GM18870 (cell line): ENCODE results near the gene HDAC4.

Source experiments
- ATAC-seq: cut with Tn5 transposase; IDR thresholded peaks from one replicate; pipeline ENCODE4 v1.9.1; 2021; ENCODE audit warnings: moderate library complexity; ENCODE audit not compliant: unreplicated experiment

Gene HDAC4

DNA sequence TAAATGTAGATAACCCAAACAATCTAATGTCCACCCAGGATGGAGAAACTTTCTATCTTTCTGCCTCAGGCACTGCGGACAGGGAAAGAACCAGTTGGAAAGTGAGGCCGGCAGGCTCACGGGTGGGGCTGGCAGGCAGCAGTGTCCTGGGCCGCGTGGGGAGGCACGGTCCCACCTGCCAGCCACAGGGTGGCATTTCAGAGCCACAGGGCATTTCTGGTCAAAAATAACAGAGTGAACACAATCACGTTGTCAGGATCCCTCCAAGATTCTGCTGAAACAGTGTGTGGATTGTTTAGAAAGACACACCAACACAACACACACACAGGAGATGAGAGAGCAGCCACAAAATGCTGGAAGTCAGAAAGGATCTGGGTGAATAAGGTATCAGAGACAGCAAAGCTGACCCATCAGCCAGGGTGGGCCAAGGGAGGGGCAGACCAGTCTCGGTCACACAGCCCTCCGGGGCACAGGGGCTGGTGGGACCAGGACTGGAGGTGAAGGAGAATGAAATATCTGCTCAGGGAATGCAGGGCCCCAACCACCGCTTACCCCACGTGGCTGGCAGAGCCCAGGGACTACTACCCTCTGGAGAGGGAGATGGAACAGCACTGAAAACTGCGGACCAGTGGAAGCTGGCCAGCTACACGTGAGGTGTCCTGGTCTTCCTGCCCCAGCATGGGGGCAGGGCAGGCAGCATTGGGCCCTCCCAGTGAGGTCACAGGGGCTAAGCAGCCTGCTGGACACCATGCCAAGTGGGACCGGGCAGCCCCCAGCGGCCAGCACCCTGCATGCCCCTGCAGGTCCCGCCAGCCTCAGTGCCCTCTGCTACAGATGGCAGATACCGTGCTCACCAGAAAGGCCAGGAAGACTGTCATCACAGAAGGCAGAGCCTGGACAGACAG lies 173.9 kb downstream of the HDAC4 start:
- ATAC-seq: no peak

GRCh38 chr2:239225871-239226561 lies 174.8 kb downstream of the HDAC4 start:
- ATAC-seq: no peak

DNA sequence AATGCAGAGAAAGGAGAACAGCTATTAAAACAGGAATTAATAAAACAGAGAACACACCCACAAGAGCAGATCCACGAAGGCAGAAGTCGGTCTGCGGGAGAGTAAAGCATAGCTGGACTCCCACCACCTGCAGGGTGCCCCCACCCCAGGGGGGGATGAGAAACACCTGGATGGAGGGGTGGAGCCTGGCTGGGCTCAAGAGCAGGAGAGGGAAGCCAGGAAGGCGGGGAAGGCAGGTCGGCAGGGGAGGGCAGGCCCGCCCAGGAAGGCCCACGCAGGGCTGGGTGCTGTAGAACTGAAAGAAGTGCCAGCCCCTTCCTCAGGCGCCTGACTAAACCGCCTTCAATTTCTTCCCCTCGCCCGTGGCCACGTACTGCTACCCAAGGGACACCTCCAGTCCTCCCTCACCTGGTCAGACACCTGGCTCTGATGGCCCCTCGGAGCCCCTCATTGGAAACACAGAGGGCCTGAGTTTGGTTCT lies 175.4 kb downstream of the HDAC4 start:
- no peak for ATAC-seq

DNA sequence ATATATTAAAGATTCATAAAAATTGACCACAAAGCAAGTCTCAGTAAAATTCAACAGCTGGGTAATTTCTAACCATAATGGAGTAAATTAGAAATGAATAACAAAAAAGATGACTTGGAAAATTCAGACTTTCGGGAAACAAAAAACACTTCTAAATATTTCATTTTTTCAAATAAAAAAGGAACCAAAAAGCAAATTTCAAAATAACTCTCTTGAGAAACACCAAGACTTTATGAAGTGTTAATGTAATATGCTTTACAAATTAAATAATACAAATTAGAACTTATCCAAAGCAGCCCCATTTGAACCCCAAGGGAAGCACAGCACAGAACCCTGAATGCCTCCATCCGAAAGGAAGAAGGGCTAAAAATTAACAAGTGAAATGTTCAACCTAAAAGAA lies 175.9 kb downstream of the HDAC4 start:
- no peak for ATAC-seq

- ATAC-seq: no peak
Measured at GRCh38 chr2:239224199-239224570, 176.6 kb downstream of the HDAC4 start.

DNA sequence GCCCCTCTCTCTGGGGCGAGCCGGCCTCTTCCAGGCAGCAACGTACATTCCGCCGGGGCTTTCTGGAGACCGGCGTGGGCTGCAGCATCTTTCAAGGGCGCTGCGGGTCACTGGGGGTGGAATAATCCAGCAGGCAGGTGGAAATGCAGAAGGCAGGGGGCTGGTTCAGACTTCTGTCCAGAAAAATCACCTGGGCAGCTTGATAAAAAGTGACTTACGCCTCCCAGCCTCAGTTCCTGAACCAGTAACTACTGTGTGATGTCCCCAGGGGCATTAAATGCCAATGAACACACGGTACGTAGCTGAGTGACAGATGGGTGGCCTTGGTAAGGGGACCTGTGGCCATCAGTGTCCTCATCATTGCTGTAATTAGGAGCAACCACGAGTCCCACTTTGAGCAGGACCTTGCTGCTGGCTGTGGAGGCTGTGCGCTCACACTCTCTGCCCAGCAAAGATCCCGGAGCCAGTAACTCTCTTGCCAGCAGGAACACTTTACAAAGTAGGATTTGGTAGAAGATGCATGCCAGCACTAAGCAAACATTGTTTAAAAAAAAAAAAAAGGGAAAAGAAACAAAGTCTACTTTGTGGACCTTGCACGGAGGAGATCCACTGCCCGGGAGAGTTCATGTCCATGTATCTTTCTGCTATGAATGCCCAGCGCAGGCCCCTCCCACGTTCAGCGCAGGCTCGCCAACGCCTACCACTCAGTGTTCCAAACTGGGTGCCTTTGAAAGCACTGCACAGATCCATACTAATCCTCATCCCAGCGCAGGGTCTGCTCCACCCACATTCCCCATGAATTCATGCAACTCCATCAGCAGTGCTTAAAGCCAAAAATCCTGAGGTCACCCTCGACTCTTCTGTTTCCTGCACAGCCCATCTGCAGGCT lies 177.3 kb downstream of the HDAC4 start:
- no peak for ATAC-seq

DNA sequence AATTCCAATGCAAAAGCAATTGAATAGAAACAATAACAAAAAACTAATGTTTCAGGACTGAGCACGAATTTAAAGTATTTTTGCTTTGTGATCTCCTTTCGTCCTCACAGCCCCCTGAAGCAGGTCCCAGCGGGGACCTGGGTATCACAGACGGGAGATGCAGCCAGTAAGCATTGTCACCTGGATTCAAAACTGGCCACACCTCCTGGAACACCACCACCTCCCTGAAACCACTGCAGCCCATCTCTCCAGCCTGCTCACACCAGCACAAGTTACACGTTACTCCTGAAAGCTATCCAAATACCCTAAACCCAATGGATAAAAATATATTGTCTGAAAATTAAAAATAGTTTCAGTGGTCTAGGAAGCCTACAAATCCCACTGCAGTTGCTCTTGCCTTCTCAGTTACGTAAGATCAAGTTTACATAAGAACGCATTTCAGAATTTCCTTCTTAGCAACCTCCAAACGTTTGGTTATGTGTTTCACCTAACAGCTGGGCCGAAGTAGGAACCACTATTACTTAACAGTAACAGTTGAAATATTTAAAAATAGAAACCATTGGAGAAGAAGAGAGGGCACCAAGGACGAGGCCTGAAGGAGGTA lies 178.0 kb downstream of the HDAC4 start:
- no peak for ATAC-seq

- ATAC-seq: no peak
Measured at GRCh38 chr2:239222312-239222660, 178.5 kb downstream of the HDAC4 start.

DNA sequence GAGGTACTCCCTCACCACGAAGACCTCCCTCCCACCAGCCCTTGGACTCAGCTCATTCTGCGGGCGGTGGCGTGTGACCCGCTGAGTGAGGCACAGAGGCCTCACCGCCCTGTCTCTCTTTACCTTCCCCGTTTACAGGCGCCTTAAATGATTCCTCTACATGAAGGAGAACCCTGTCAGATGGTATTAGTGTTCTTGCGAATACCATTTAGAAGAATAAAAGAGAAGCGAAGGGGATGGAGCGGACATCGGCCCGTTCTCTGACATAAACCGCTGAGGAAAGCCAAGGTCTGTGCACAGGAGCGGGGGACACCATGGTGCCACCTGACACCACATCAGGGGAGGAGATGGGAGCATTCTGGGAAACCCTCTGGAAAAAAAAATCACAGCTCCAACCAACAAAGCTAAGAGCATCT lies 179.8 kb downstream of the HDAC4 start:
- ATAC-seq: no peak

DNA sequence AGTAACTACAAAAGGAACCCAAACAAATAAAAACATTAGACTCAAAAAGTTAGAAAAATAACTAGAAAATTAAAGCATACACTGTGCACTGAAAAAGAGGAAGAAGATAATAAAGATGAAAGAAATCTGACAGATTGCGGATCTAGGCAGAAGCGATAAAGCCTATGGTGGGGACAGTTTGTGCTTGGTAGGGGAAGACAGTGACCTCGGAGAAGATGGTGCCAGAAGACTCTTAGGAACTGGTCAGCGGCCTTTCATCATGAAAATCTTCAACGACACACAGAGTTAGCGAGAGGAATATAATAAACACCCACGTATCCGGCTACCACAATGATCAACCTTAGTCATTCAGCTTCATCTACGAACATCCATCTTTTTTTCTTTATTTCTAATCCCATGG lies 180.5 kb downstream of the HDAC4 start:
- ATAC-seq: no peak

- no peak for ATAC-seq
Measured at GRCh38 chr2:239216614-239217273, 184.1 kb downstream of the HDAC4 start.

GRCh38 chr2:239215988-239216613 lies 184.7 kb downstream of the HDAC4 start:
- no peak for ATAC-seq

GRCh38 chr2:239215136-239215925 lies 185.5 kb downstream of the HDAC4 start:
- no peak for ATAC-seq

DNA sequence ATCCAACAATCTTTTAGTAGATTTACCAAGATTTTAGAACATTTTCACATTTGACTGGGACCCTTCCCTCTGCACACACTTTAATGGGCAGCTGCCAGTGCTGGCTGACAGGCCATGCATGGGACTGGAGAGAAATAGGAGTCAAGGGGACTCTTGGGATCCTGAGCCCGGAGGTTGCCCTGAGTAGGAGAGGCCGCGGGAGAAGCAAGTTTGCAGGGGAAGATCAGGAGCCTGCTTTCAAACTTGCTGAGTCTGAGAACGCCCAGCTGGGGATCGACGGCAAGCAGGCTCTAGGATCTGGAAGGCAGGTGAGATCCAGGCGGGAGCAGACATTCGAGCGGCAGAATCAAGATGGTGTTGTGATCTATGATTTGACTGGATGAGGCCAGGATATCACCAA lies 186.1 kb downstream of the HDAC4 start:
- no peak for ATAC-seq

GRCh38 chr2:239213643-239214101 lies 187.1 kb downstream of the HDAC4 start:
- no peak for ATAC-seq

- no peak for ATAC-seq
Measured at GRCh38 chr2:239212929-239213642, 187.7 kb downstream of the HDAC4 start.

DNA sequence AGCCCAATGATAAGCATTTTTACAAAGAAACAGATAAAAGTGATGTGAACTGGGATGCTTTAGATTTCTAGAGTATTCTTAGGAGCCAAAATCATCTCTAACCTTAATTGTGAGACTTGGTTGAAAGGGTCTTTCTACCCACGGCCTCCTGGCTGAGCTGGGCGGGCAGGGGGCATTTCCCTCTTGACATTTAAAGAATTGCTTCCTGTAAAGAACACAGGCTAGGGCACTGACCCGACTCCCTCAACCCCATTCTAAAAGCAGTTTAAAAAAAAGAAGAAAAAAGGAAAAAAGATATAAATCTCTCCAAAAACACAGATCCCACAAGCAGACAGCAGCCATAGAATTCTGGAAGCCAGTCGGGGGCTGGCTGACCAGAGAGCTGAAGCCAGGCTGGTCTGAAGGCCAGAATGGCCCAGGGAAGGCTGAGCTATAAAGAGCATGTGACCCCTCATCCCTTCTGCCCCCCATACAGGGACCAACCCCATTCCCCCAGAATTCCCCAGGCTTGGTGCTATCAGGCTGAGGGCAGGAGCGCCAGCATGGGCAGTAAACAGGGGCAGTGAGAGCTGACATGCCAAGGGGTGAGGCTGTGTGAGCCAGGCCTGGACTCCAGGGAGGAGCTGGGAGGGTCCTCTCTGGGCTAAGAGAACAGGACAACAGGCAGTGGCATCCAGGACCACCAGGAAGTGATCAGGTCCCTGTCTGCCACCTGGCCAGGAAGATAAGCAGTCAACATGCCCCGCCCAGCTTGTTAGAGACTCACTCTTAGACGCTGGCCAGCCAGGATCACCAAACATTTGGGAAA lies 188.5 kb downstream of the HDAC4 start:
- ATAC-seq: no peak
